ENCODE results near the gene GSTT2.
"Not testable (repeated sequence)": the region's sequence is repeated elsewhere in the genome, so short reads cannot be mapped to it uniquely, and the experiment has no call there.

The GSTT2 gene

GRCh38 chr22:23979557-23980240 is at the start of gene GSTT2:
Gene GSTT2, plus strand, starts transcription at chr22:23980134.
- not testable (repeated sequence) for H3K9me3 Mint-ChIP-seq; H3K36me3 Mint-ChIP-seq (ENCODE audit: low read depth); H3K4me3 Mint-ChIP-seq; DNase-seq (ENCODE audit: low spot score); H3K27me3 Mint-ChIP-seq (ENCODE audit: low read depth); H3K27ac Mint-ChIP-seq; H3K4me1 Mint-ChIP-seq (ENCODE audit: low read depth)

GRCh38 chr22:23938328-23939016 is 41.5 kb upstream of the GSTT2 start:
- Mint-ChIP-seq H3K4me3 (no peak overlapping the region), H3K4me1 (ENCODE audit: low read depth) (peaks cover 4% of the 10 kb centered on the region), H3K36me3 (ENCODE audit: low read depth) (no peaks in the 10 kb centered on the region), H3K27ac (no peak overlapping the region), H3K27me3 (ENCODE audit: low read depth) (peaks cover 12% of the 10 kb centered on the region), H3K9me3 (no peaks in the 10 kb centered on the region)
- no peak for DNase-seq (ENCODE audit: low spot score)

GRCh38 chr22:23939017-23939357 is 40.9 kb upstream of the GSTT2 start:
- H3K9me3 Mint-ChIP-seq = no peaks in the 10 kb centered on the region
- H3K36me3 Mint-ChIP-seq (ENCODE audit: low read depth) = no peaks in the 10 kb centered on the region
- no peak overlapping the region for H3K27ac Mint-ChIP-seq
- H3K27me3 Mint-ChIP-seq (ENCODE audit: low read depth) = peaks cover 13% of the 10 kb centered on the region
- no peak for DNase-seq (ENCODE audit: low spot score)
- no peak overlapping the region for H3K4me3 Mint-ChIP-seq
- peaks cover 4% of the 10 kb centered on the region for H3K4me1 Mint-ChIP-seq (ENCODE audit: low read depth)

GRCh38 chr22:23940166-23940565 is 39.8 kb upstream of the GSTT2 start:
- H3K4me1 Mint-ChIP-seq (ENCODE audit: low read depth); H3K36me3 Mint-ChIP-seq (ENCODE audit: low read depth); H3K9me3 Mint-ChIP-seq; H3K27ac Mint-ChIP-seq; DNase-seq (ENCODE audit: low spot score); H3K4me3 Mint-ChIP-seq: not testable (repeated sequence)
- H3K27me3 Mint-ChIP-seq (ENCODE audit: low read depth) = peaks cover 19% of the 10 kb centered on the region

- H3K4me1 Mint-ChIP-seq (ENCODE audit: low read depth); H3K4me3 Mint-ChIP-seq; H3K27ac Mint-ChIP-seq; H3K9me3 Mint-ChIP-seq; H3K36me3 Mint-ChIP-seq (ENCODE audit: low read depth); DNase-seq (ENCODE audit: low spot score): not testable (repeated sequence)
- peaks cover 14% of the 10 kb centered on the region for H3K27me3 Mint-ChIP-seq (ENCODE audit: low read depth)
Measured at GRCh38 chr22:23947391-23947790, 32.5 kb upstream of the GSTT2 start.

- DNase-seq (ENCODE audit: low spot score); H3K4me1 Mint-ChIP-seq (ENCODE audit: low read depth); H3K9me3 Mint-ChIP-seq: not testable (repeated sequence)
Measured at GRCh38 chr22:23949764-23950163, 30.2 kb upstream of the GSTT2 start.

GRCh38 chr22:23951383-23951782 is 28.6 kb upstream of the GSTT2 start:
- not testable (repeated sequence) for H3K27ac Mint-ChIP-seq; H3K4me1 Mint-ChIP-seq (ENCODE audit: low read depth); H3K36me3 Mint-ChIP-seq (ENCODE audit: low read depth); DNase-seq (ENCODE audit: low spot score); H3K9me3 Mint-ChIP-seq; H3K4me3 Mint-ChIP-seq; H3K27me3 Mint-ChIP-seq (ENCODE audit: low read depth)

More at GRCh38 chr22:23949764-23950163, 30.2 kb upstream of the GSTT2 start:
- not testable (repeated sequence) for H3K27me3 Mint-ChIP-seq (ENCODE audit: low read depth); H3K36me3 Mint-ChIP-seq (ENCODE audit: low read depth); H3K27ac Mint-ChIP-seq; H3K4me3 Mint-ChIP-seq

- not testable (repeated sequence) for H3K27me3 Mint-ChIP-seq (ENCODE audit: low read depth); H3K36me3 Mint-ChIP-seq (ENCODE audit: low read depth); H3K4me3 Mint-ChIP-seq; H3K4me1 Mint-ChIP-seq (ENCODE audit: low read depth); H3K9me3 Mint-ChIP-seq; H3K27ac Mint-ChIP-seq; DNase-seq (ENCODE audit: low spot score)
Measured at GRCh38 chr22:23952794-23953405, 27.0 kb upstream of the GSTT2 start.

- not testable (repeated sequence) for H3K4me3 Mint-ChIP-seq; DNase-seq (ENCODE audit: low spot score); H3K36me3 Mint-ChIP-seq (ENCODE audit: low read depth); H3K27ac Mint-ChIP-seq; H3K9me3 Mint-ChIP-seq; H3K4me1 Mint-ChIP-seq (ENCODE audit: low read depth); H3K27me3 Mint-ChIP-seq (ENCODE audit: low read depth)
Measured at GRCh38 chr22:23953485-23953884, 26.4 kb upstream of the GSTT2 start.

- H3K27ac Mint-ChIP-seq; H3K36me3 Mint-ChIP-seq (ENCODE audit: low read depth); H3K4me3 Mint-ChIP-seq; H3K27me3 Mint-ChIP-seq (ENCODE audit: low read depth); H3K9me3 Mint-ChIP-seq; H3K4me1 Mint-ChIP-seq (ENCODE audit: low read depth); DNase-seq (ENCODE audit: low spot score): not testable (repeated sequence)
Measured at GRCh38 chr22:23954193-23954990, 25.5 kb upstream of the GSTT2 start.

- not testable (repeated sequence) for H3K27me3 Mint-ChIP-seq (ENCODE audit: low read depth); H3K36me3 Mint-ChIP-seq (ENCODE audit: low read depth); H3K4me3 Mint-ChIP-seq; DNase-seq (ENCODE audit: low spot score); H3K9me3 Mint-ChIP-seq; H3K4me1 Mint-ChIP-seq (ENCODE audit: low read depth); H3K27ac Mint-ChIP-seq
Measured at GRCh38 chr22:23954991-23955305, 25.0 kb upstream of the GSTT2 start.

GRCh38 chr22:23955886-23956285 is 24.0 kb upstream of the GSTT2 start:
- not testable (repeated sequence) for DNase-seq (ENCODE audit: low spot score); H3K9me3 Mint-ChIP-seq; H3K27me3 Mint-ChIP-seq (ENCODE audit: low read depth); H3K4me3 Mint-ChIP-seq; H3K36me3 Mint-ChIP-seq (ENCODE audit: low read depth); H3K27ac Mint-ChIP-seq; H3K4me1 Mint-ChIP-seq (ENCODE audit: low read depth)

- H3K27me3 Mint-ChIP-seq (ENCODE audit: low read depth); H3K27ac Mint-ChIP-seq; H3K4me1 Mint-ChIP-seq (ENCODE audit: low read depth); H3K4me3 Mint-ChIP-seq; H3K36me3 Mint-ChIP-seq (ENCODE audit: low read depth); H3K9me3 Mint-ChIP-seq: not testable (repeated sequence)
- peak; percentile 64 for DNase-seq (ENCODE audit: low spot score)
Measured at GRCh38 chr22:23956301-23956900, 23.5 kb upstream of the GSTT2 start.

All from T-helper 2 cell treated with Interferon-gamma antibody and Interleukin-4, amounts not matched to agents 5 μg/mL and 100 μg/mL, for 36 hours (primary cell).